ENCODE results near the gene UGT1A9.
A peak's percentile ranks its signal among the peaks of the same experiment; 100 is the strongest.
"Not testable (repeated sequence)": the region's sequence is repeated elsewhere in the genome, so short reads cannot be mapped to it uniquely, and the experiment has no call there.

UGT1A9 gene

GRCh38 chr2:233671290-233672161 lies at the start of gene UGT1A9:
UGT1A9 (plus strand) TSS chr2:233671898; CDS start chr2:233671935, 37 bp downstream.
- no peak for TF ChIP-seq CTCF (conservative IDR thresholded peaks at IDR 0.05; ENCODE audit: low read length)
- no peak for DNase-seq (ENCODE audit: low read depth)
- no peak within 1 kb of the TSS for H3K4me3 ChIP-seq (ENCODE audit: low read length)

- TF ChIP-seq CTCF (conservative IDR thresholded peaks at IDR 0.05; ENCODE audit: low read length) = no peak
- DNase-seq (ENCODE audit: low read depth) = no peak
These were observed 44.2 kb upstream of the UGT1A9 start for GRCh38 chr2:233627331-233628025.

GRCh38 chr2:233636306-233636705 lies 35.4 kb upstream of the UGT1A9 start, which contains the start of gene UGT1A10:
UGT1A10 (plus strand) TSS chr2:233636448; CDS start chr2:233636523, 75 bp downstream.
- H3K4me3 ChIP-seq (ENCODE audit: low read length); DNase-seq (ENCODE audit: low read depth): not testable (repeated sequence)

More at GRCh38 chr2:233627331-233628025, 44.2 kb upstream of the UGT1A9 start:
- no peak overlapping the region for H3K4me3 ChIP-seq (ENCODE audit: low read length)

GRCh38 chr2:233638836-233639235 lies 32.9 kb upstream of the UGT1A9 start:
- DNase-seq (ENCODE audit: low read depth) = no peak
- no peak for TF ChIP-seq CTCF (conservative IDR thresholded peaks at IDR 0.05; ENCODE audit: low read length)
- H3K4me3 ChIP-seq (ENCODE audit: low read length) = no peak overlapping the region

GRCh38 chr2:233639860-233640259 lies 31.8 kb upstream of the UGT1A9 start:
- H3K4me3 ChIP-seq (ENCODE audit: low read length) = no peak overlapping the region
- DNase-seq (ENCODE audit: low read depth) = no peak
- TF ChIP-seq CTCF (conservative IDR thresholded peaks at IDR 0.05; ENCODE audit: low read length) = no peak

GRCh38 chr2:233643128-233643527 lies 28.6 kb upstream of the UGT1A9 start:
- peak; percentile 0 for DNase-seq (ENCODE audit: low read depth)
- no peak overlapping the region for H3K4me3 ChIP-seq (ENCODE audit: low read length)
- TF ChIP-seq CTCF (conservative IDR thresholded peaks at IDR 0.05; ENCODE audit: low read length) = peak; percentile 11; the same call in 1 of the 2 replicates

GRCh38 chr2:233646033-233646432 lies 25.7 kb upstream of the UGT1A9 start:
- DNase-seq (ENCODE audit: low read depth); H3K4me3 ChIP-seq (ENCODE audit: low read length): not testable (repeated sequence)

- DNase-seq (ENCODE audit: low read depth) = no peak
- no peak overlapping the region for H3K4me3 ChIP-seq (ENCODE audit: low read length)
- no peak for TF ChIP-seq CTCF (conservative IDR thresholded peaks at IDR 0.05; ENCODE audit: low read length)
These were observed 20.7 kb upstream of the UGT1A9 start for GRCh38 chr2:233650981-233651380.
